K562 (cell line): ENCODE results near the gene LRIT3. TPM values are rescaled to one million over a fixed set of nuclear protein-coding genes. Genes with fewer than 3 reads are reported as not detected.
A peak's percentile ranks its signal among the peaks of the same experiment; 100 is the strongest.

ENCODE experiments used
- CGGBP1 ChIP-seq: fragments of 250-450 bp; sonication (Bioruptor Pico); IDR thresholded peaks from 2 replicates; pipeline ENCODE4 v1.9.0; 2021; ENCODE audit warnings: mild to moderate bottlenecking
- MEIS2 ChIP-seq: fragments of 450-650 bp; IDR thresholded peaks from 2 replicates; pipeline ENCODE4 v1.6.1; 2014; ENCODE audit warnings: mild to moderate bottlenecking; ENCODE audit not compliant: partially characterized antibody
- NFATC3 ChIP-seq: fragments of 450-650 bp; IDR thresholded peaks from 2 replicates; pipeline ENCODE4 v1.6.1; 2017; ENCODE audit warnings: mild to moderate bottlenecking
- RAD21 ChIP-seq, 2 experiments: fragments of 250-450 bp in 1 of 2; fragments of 450-650 bp in 1 of 2; sonication (Bioruptor Pico) in 1 of 2; formaldehyde crosslinking in 1 of 2; IDR thresholded peaks in 1 of 2; conservative IDR thresholded peaks in 1 of 2; 2 replicates each; pipeline versions ENCODE4 v1.4.0 to v1.8.0; 2020 to 2022; ENCODE audit warnings: mild to moderate bottlenecking in 2 of 2, moderate library complexity in 1 of 2
- REST ChIP-seq, 2 experiments: fragments of 450-650 bp; formaldehyde crosslinking in 1 of 2; IDR thresholded peaks; 2 replicates each; pipeline versions ENCODE4 v1.4.0 to v1.6.1; 2014 to 2020; ENCODE audit warnings: mild to moderate bottlenecking in 2 of 2, borderline replicate concordance in 1 of 2, low read depth in 1 of 2
- VEZF1 ChIP-seq: fragments of 200-800 bp; sonication (Bioruptor generic); IDR thresholded peaks from 2 replicates; pipeline ENCODE4 v1.6.1; 2017; ENCODE audit warnings: missing genetic modification characterization, missing compliant biosample characterization
- polyA plus RNA-seq, 8 experiments: library from polyadenylated mRNA; depleted of rRNA in 4 of 8; stranded (reverse) in 5 of 8; unstranded in 3 of 8; fragments of >200 nt; fragmentation: Nextera tagmentation in 2 of 8; fragmentation: Illumina TruSeq in 1 of 8; extraction: Ambion mirVana in 2 of 8; extraction: Trizol in 1 of 8; gene quantifications; 2 replicates each; pipeline versions ENCODE4 v1.2.1 to v1.2.3, GENCODE V29; 2011 to 2014; ENCODE audit warnings: inconsistent platforms in 1 of 8, missing spikeins in 1 of 8
- total RNA-seq, 7 experiments: library from RNA; depleted of rRNA in 6 of 7; stranded (reverse); fragments of >200 nt in 6 of 7; fragmentation: Illumina TruSeq in 2 of 7; extraction: Trizol in 2 of 7; gene quantifications; 2 replicates each; pipeline versions ENCODE4 v1.2.1 to v1.2.3, GENCODE V29; 2011 to 2021; ENCODE audit warnings: low replicate concordance in 1 of 7
- TF ChIP-seq, protein P1 (sequence below): sonication (generic); IDR thresholded peaks from 2 replicates; pipeline ENCODE4 v1.6.1; 2016
- TF ChIP-seq, protein P2 (sequence below), 3 experiments: IDR thresholded peaks in 2 of 3; conservative IDR thresholded peaks in 1 of 3; 2 replicates each; pipeline ENCODE4 v1.5.1; 2011 to 2012; ENCODE audit warnings: low read length in 3 of 3, mild to moderate bottlenecking in 3 of 3, control low read depth in 2 of 3, improper control_type of control experiment in 1 of 3, inconsistent platforms in 1 of 3, low read depth in 1 of 3, mixed read lengths in 1 of 3, moderate library complexity in 1 of 3; ENCODE audit not compliant: insufficient read depth in 2 of 3
- TF ChIP-seq, protein P3 (sequence below): sonication (generic); formaldehyde crosslinking; IDR thresholded peaks from 2 replicates; pipeline ENCODE4 v1.8.1; 2023; ENCODE audit warnings: mild to moderate bottlenecking, missing genetic modification reagents

Gene LRIT3
- total and polyA plus RNA-seq, 9 of the 15 experiments (the other 6 are each of a cell fraction or from before 2014, with no cell fraction given): 0.04 to 0.10 (median 0.04) TPM; not detected in 4

DNA sequence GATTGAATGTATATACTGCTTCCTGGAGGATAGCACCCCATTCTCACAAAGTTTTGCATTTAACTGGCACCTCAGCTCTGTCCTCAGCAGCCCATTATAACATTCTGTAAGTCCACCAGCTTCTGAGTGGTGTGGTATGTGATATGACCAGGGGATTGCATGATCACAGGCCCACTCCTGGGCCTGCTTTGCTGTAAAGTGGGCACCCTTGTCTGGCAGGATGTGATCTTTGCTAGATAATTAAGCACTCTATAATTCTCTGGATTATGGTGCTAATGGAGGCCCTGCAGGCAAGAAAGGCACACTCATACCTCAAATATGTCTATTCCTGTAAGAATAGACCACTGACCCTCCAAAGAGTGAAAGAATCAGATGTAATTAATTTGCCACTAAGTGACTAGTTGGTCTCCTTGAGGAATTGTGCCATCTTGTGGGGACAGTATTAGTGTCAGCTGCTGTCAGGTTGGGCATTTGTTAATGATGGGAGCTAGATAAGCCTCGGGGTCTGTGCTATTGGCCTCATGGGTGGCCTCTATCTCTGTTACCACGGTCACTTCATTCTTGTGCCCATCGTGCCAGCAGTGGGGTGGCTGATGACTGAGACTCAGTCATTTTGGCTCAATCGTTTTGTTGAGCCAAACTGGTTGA, 43.9 kb upstream of the LRIT3 start (continued):
- TF ChIP-seq REST (IDR thresholded peaks at IDR 0.05; ENCODE audit: borderline replicate concordance) (peak; percentile 75), REST (CRISPR knock-in tag; IDR thresholded peaks at IDR 0.05; ENCODE audit: low read depth) (no peak), RAD21 (CRISPR knock-in tag; conservative IDR thresholded peaks at IDR 0.05 in 1 of 2, IDR thresholded peaks at IDR 0.05 in 1 of 2) (peak; percentile 66 to 76), MEIS2 (peak; percentile 83), VEZF1 (CRISPR knock-in tag) (no peak), CGGBP1 (no peak), NFATC3 (no peak)
- TF ChIP-seq, protein P1, sequence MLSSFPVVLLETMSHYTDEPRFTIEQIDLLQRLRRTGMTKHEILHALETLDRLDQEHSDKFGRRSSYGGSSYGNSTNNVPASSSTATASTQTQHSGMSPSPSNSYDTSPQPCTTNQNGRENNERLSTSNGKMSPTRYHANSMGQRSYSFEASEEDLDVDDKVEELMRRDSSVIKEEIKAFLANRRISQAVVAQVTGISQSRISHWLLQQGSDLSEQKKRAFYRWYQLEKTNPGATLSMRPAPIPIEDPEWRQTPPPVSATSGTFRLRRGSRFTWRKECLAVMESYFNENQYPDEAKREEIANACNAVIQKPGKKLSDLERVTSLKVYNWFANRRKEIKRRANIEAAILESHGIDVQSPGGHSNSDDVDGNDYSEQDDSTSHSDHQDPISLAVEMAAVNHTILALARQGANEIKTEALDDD: 0 out of 2 replicates have a peak, but pooled peaks have one; percentile 20
- TF ChIP-seq, protein P2, sequence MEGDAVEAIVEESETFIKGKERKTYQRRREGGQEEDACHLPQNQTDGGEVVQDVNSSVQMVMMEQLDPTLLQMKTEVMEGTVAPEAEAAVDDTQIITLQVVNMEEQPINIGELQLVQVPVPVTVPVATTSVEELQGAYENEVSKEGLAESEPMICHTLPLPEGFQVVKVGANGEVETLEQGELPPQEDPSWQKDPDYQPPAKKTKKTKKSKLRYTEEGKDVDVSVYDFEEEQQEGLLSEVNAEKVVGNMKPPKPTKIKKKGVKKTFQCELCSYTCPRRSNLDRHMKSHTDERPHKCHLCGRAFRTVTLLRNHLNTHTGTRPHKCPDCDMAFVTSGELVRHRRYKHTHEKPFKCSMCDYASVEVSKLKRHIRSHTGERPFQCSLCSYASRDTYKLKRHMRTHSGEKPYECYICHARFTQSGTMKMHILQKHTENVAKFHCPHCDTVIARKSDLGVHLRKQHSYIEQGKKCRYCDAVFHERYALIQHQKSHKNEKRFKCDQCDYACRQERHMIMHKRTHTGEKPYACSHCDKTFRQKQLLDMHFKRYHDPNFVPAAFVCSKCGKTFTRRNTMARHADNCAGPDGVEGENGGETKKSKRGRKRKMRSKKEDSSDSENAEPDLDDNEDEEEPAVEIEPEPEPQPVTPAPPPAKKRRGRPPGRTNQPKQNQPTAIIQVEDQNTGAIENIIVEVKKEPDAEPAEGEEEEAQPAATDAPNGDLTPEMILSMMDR (IDR thresholded peaks at IDR 0.05 in 2 of 3, conservative IDR thresholded peaks at IDR 0.05 in 1 of 3; ENCODE audit: insufficient read depth in 2 of 3, low read depth in 1 of 3, low read length in 3 of 3): peak; percentile 49 to 68 (median 49)
- TF ChIP-seq, protein P3, sequence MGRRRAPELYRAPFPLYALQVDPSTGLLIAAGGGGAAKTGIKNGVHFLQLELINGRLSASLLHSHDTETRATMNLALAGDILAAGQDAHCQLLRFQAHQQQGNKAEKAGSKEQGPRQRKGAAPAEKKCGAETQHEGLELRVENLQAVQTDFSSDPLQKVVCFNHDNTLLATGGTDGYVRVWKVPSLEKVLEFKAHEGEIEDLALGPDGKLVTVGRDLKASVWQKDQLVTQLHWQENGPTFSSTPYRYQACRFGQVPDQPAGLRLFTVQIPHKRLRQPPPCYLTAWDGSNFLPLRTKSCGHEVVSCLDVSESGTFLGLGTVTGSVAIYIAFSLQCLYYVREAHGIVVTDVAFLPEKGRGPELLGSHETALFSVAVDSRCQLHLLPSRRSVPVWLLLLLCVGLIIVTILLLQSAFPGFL (CRISPR knock-in tag): no peak
